Measurements from ENCODE around the gene RNF25.

The RNF25 gene

GRCh38 chr2:218671654-218672566, at the start of gene RNF25, which contains the start of gene STK36 (continued):
- TF ChIP-seq ZNF155 (tag by site-specific recombination; IDR thresholded peaks at IDR 0.05): no peak
- TF ChIP-seq ZNF514 (tag by site-specific recombination; IDR thresholded peaks at IDR 0.05): no peak
- TF ChIP-seq ZNF148 (tag by site-specific recombination; IDR thresholded peaks at IDR 0.05; ENCODE audit: borderline replicate concordance): no peak
- no peak for TF ChIP-seq ZNF621 (tag by site-specific recombination; IDR thresholded peaks at IDR 0.05)
- TF ChIP-seq SCRT1 (tag by site-specific recombination; IDR thresholded peaks at IDR 0.05; ENCODE audit: borderline replicate concordance): no peak
- no peak for TF ChIP-seq ZNF26 (tag by site-specific recombination; IDR thresholded peaks at IDR 0.05)
- peak; percentile 73 for TF ChIP-seq ZNF501 (tag by site-specific recombination; IDR thresholded peaks at IDR 0.05)
- TF ChIP-seq SCRT2 (tag by site-specific recombination; IDR thresholded peaks at IDR 0.05): no peak
- TF ChIP-seq KLF7 (tag by site-specific recombination; IDR thresholded peaks at IDR 0.05; ENCODE audit: borderline replicate concordance): no peak
- no peak for TF ChIP-seq ZNF404 (tag by site-specific recombination; IDR thresholded peaks at IDR 0.05)
- TF ChIP-seq ZNF391 (tag by site-specific recombination; IDR thresholded peaks at IDR 0.05; ENCODE audit: borderline replicate concordance, low read depth): 0 out of 2 replicates have a peak, but pooled peaks have one; percentile 50
- TF ChIP-seq KLF16 (tag by site-specific recombination; IDR thresholded peaks at IDR 0.05): peak; percentile 21; the same call in 1 of the 2 replicates
- TF ChIP-seq ZNF311 (tag by site-specific recombination; IDR thresholded peaks at IDR 0.05; ENCODE audit: borderline replicate concordance): no peak
- no peak for TF ChIP-seq ZNF433 (tag by site-specific recombination; IDR thresholded peaks at IDR 0.05; ENCODE audit: low read depth)
- no peak for TF ChIP-seq ZFP41 (tag by site-specific recombination; IDR thresholded peaks at IDR 0.05; ENCODE audit: borderline replicate concordance)
- no peak for TF ChIP-seq ZBTB1 (tag by site-specific recombination; IDR thresholded peaks at IDR 0.05)
- no peak for TF ChIP-seq ZNF2 (tag by site-specific recombination; IDR thresholded peaks at IDR 0.05)
- no peak for TF ChIP-seq ZNF114 (tag by site-specific recombination; IDR thresholded peaks at IDR 0.05)
- TF ChIP-seq ZBTB48 (tag by site-specific recombination; IDR thresholded peaks at IDR 0.05): peak; percentile 41; the same call in 1 of the 2 replicates
- no peak for TF ChIP-seq ZBTB49 (tag by site-specific recombination; IDR thresholded peaks at IDR 0.05; ENCODE audit: low read depth)
- peak; percentile 97 for TF ChIP-seq ZBTB11 (tag by site-specific recombination; conservative IDR thresholded peaks at IDR 0.05; ENCODE audit: low read depth)
- TF ChIP-seq ZSCAN4 (tag by site-specific recombination; IDR thresholded peaks at IDR 0.05): no peak
- TF ChIP-seq ZNF362 (tag by site-specific recombination; IDR thresholded peaks at IDR 0.05): no peak
- TF ChIP-seq ZNF354C (tag by site-specific recombination; IDR thresholded peaks at IDR 0.05; ENCODE audit: borderline replicate concordance, low read depth): no peak
